B cell (primary cell): ENCODE measurements around the gene MTHFR. TPM values are rescaled to one million over a fixed set of nuclear protein-coding genes. Genes with fewer than 3 reads are reported as not detected.

Experiments
- ATAC-seq: fragments of 200-7000 bp; cut with Tn5 transposase; one replicate; pipeline ENCODE4 v1.10.0; 2021; ENCODE audit warnings: low read depth, mild to moderate bottlenecking, moderate number of reproducible peaks, moderate library complexity
- CTCF ChIA-PET: fragments of 350-600 bp; sonication (Branson Sonifier 250); formaldehyde crosslinking; loops from one replicate; lab custom pipeline; 2021; ENCODE audit warnings: antibody characterized with exemption, inconsistent platforms; lab: Charles Lee
- POLR2A ChIA-PET: fragments of 350-600 bp; sonication (Branson Sonifier 250); formaldehyde crosslinking; loops from one replicate; lab custom pipeline; 2021; ENCODE audit warnings: antibody characterized with exemption; lab: Charles Lee
- DNase-seq: peaks from one replicate; pipeline ENCODE4 v3.0.0; 2013
- H2AFZ ChIP-seq: 2 replicates; pipeline ENCODE4 v1.6.1; 2012; ENCODE audit warnings: mild to moderate bottlenecking, low read depth, low read length; ENCODE audit not compliant: insufficient read depth, poor library complexity, severe bottlenecking
- H3K27ac ChIP-seq, 2 donors: 1 replicate in 1 of 2; 2 replicates in 1 of 2; pipeline ENCODE4 v1.5.1; 2012 to 2013; ENCODE audit warnings: low read length in 2 of 2, mild to moderate bottlenecking in 2 of 2, moderate library complexity in 1 of 2
- H3K27me3 ChIP-seq, 4 experiments: fragments of 200-600 bp in 1 of 4; sonication (generic) in 1 of 4; replicated peaks in 1 of 4; 1 replicate in 2 of 4; 2 replicates in 2 of 4; pipeline versions ENCODE4 v1.6.1 to v1.7.0; 2013 to 2016; ENCODE audit warnings: low read length in 3 of 4, mild to moderate bottlenecking in 2 of 4, mixed read lengths in 1 of 4, moderate library complexity in 1 of 4; ENCODE audit not compliant: insufficient read depth in 4 of 4, control insufficient read depth in 3 of 4; ENCODE audit errors: control extremely low read depth in 1 of 4
- H3K36me3 ChIP-seq, 2 experiments: replicated peaks in 1 of 2; 1 replicate in 1 of 2; 2 replicates in 1 of 2; pipeline versions ENCODE4 v1.6.1 to v1.7.1; 2013; ENCODE audit warnings: low read length in 1 of 2; ENCODE audit not compliant: insufficient read depth in 2 of 2, control insufficient read depth in 1 of 2; ENCODE audit errors: control extremely low read depth in 1 of 2, extremely low read depth in 1 of 2
- H3K4me1 ChIP-seq, 2 donors: fragments of 200-600 bp in 1 of 2; sonication (generic) in 1 of 2; 1 replicate in 1 of 2; 2 replicates in 1 of 2; pipeline versions ENCODE4 v1.5.1 to v1.6.1; 2013 to 2017; ENCODE audit warnings: low read length in 2 of 2; ENCODE audit not compliant: control insufficient read depth in 2 of 2, insufficient read depth in 2 of 2
- H3K4me2 ChIP-seq: replicated peaks from 2 replicates; pipeline ENCODE3; 2012; ENCODE audit warnings: mild to moderate bottlenecking, low read depth, low read length; ENCODE audit not compliant: poor library complexity, severe bottlenecking
- H3K4me3 ChIP-seq, 5 experiments: fragments of 200-600 bp in 1 of 5; sonication (generic) in 1 of 5; 1 replicate in 3 of 5; 2 replicates in 2 of 5; pipeline versions ENCODE4 v1.5.1 to v1.7.0; 2011 to 2016; ENCODE audit warnings: low read length in 4 of 5, mild to moderate bottlenecking in 4 of 5, low read depth in 2 of 5, control low read depth in 1 of 5, moderate library complexity in 1 of 5; ENCODE audit not compliant: insufficient read depth in 1 of 5; ENCODE audit errors: control extremely low read depth in 1 of 5, extremely low read depth in 1 of 5
- H3K79me2 ChIP-seq: fragments of 200-600 bp; sonication (generic); one replicate; pipeline ENCODE4 v1.6.0; 2016; ENCODE audit warnings: low read length; ENCODE audit not compliant: control insufficient read depth, insufficient read depth
- H3K9ac ChIP-seq: fragments of 200-600 bp; sonication (generic); 2 replicates; pipeline ENCODE4 v1.6.1; 2017; ENCODE audit warnings: mild to moderate bottlenecking, low read length, moderate library complexity
- H3K9me3 ChIP-seq, 3 donors: one replicate each; pipeline versions ENCODE4 v1.6.1 to v1.7.1; 2013; ENCODE audit warnings: low read length in 2 of 3; ENCODE audit not compliant: control insufficient read depth in 2 of 3, insufficient read depth in 1 of 3; ENCODE audit errors: control extremely low read depth in 1 of 3
- H4K20me1 ChIP-seq: 2 replicates; pipeline ENCODE4 v1.6.0; 2012; ENCODE audit warnings: mild to moderate bottlenecking, low read length; ENCODE audit not compliant: insufficient read depth, control insufficient read depth, poor library complexity, severe bottlenecking
- H3K27ac Mint-ChIP-seq: one replicate; pipeline ENCODE4 v1.8.0; 2021; ENCODE audit warnings: mixed read lengths
- H3K27me3 Mint-ChIP-seq: one replicate; pipeline ENCODE4 v1.8.0; 2021; ENCODE audit warnings: mixed read lengths
- H3K4me1 Mint-ChIP-seq: one replicate; pipeline ENCODE4 v1.8.0; 2021; ENCODE audit warnings: mixed read lengths
- H3K4me3 Mint-ChIP-seq: one replicate; pipeline ENCODE4 v1.8.0; 2021; ENCODE audit warnings: mixed read lengths
- H3K9me3 Mint-ChIP-seq: one replicate; pipeline ENCODE4 v1.8.0; 2022; ENCODE audit warnings: mixed read lengths; ENCODE audit not compliant: insufficient read depth
- CTCF ChIP-seq: fragments of 200-600 bp; IDR thresholded peaks from one replicate; pipeline ENCODE4 v1.8.0; 2022; ENCODE audit warnings: antibody characterized with exemption, mild to moderate bottlenecking
- EZH2 ChIP-seq: IDR thresholded peaks from 2 replicates; pipeline ENCODE4 v1.6.1; 2012; ENCODE audit warnings: borderline replicate concordance, low read depth, mild to moderate bottlenecking, moderate library complexity, low read length; ENCODE audit not compliant: insufficient read depth, poor library complexity, severe bottlenecking
- WGBS: methylation state at CpG from one replicate; pipeline ENCODE4 v1.1.5; 2013; ENCODE audit warnings: missing lambda C conversion rate; ENCODE audit not compliant: insufficient coverage; 5-methylcytosine and 5-hydroxymethylcytosine counted together
- intact Hi-C: fragments of 100-400 bp; cut with micrococcal nuclease; formaldehyde crosslinking; loops from one replicate; pipeline ENCODE4 v1.10.0; 2022
- polyA plus RNA-seq: library from polyadenylated mRNA; depleted of rRNA; stranded (reverse); fragments of >200 nt; gene quantifications from 2 replicates; pipeline ENCODE4 v1.2.3, GENCODE V29; 2012
- total RNA-seq, 2 donors: library from RNA; stranded (reverse); fragments of 120-200 nt in 1 of 2; gene quantifications; 1 replicate in 1 of 2; 2 replicates in 1 of 2; pipeline versions ENCODE4 v1.2.3 to v1.2.4, GENCODE V29; 2013 to 2022

MTHFR gene
- total and polyA plus RNA-seq, 2 donors (not counting 1 experiment from before 2014, with no cell fraction given): 35.8 to 114 TPM

DNA sequence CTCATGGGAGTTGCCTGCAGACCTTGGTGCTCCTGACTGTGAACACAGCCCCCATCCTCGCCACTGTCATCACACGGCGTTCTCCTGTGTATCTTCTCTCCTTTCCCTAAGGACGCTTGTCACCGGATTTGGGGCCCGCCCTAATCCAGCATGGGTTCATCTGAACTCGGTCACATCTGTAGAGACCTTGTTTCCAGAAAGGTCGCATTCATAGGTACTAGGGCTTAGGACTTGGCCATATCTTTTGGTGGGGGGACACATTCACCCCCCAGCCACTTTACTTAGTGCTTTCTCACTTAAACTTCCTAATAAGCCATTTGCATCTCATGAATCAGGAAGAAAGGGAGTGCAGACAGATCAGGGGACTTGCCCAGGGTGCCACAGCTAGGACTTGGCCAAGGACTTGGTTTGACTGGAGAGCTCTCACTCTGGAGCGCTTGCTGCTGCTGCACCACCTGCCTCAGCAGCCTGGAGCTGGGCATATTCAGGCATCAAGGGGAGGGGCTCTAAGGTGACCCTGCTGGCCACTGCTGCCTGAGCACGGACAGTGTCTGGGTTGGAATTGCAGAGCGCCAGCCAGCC is 32.1 kb upstream of the MTHFR start:
- Mint-ChIP-seq H3K4me1 (peaks cover 23% of the 10 kb centered on the region), H3K27ac (no peak overlapping the region), H3K4me3 (no peak overlapping the region), H3K9me3 (no peaks in the 10 kb centered on the region), H3K27me3 (no peaks in the 10 kb centered on the region)
- ChIA-PET POLR2A (interaction anchor here (0.7 kb wide), 1 partner anchor 70 kb away, joined by 6 read pairs; no protein-coding TSS in a partner anchor), CTCF (interaction anchor here (0.6 to 5.0 kb wide), 22 partner anchors 10 to 213 kb away, joined by 3 to 36 read pairs (median 4); partner anchors contain the start of gene NPPA)
- Histone ChIP-seq H4K20me1 (peaks cover 27% of the 10 kb centered on the region), H3K27ac (no peak overlapping the region), H2AFZ (no peak overlapping the region), H3K27me3 (no peaks in the 10 kb centered on the region), H3K4me2 (no peak overlapping the region), H3K79me2 (peaks cover 3% of the 10 kb centered on the region), H3K36me3 (peaks cover 0 to 91% of the 10 kb centered on the region in 2 experiments), H3K4me3 (no peak overlapping the region), H3K4me1 (peaks cover 14 to 20% of the 10 kb centered on the region in 2 donors), H3K9ac (no peak overlapping the region), H3K9me3 (no peaks in the 10 kb centered on the region)
- DNase-seq: no peak
- no peak for ATAC-seq
- intact Hi-C loops: loop anchor here (1.0 kb wide), 2 partner anchors 56 to 69 kb away; no protein-coding TSS in a partner anchor
- no peak for TF ChIP-seq EZH2
- TF ChIP-seq CTCF: no peak
- 97% methylated on average over 9 of the region's 11 CpGs for WGBS
